ENCODE results near the gene ADCY9.

- TF ChIP-seq, protein P1, sequence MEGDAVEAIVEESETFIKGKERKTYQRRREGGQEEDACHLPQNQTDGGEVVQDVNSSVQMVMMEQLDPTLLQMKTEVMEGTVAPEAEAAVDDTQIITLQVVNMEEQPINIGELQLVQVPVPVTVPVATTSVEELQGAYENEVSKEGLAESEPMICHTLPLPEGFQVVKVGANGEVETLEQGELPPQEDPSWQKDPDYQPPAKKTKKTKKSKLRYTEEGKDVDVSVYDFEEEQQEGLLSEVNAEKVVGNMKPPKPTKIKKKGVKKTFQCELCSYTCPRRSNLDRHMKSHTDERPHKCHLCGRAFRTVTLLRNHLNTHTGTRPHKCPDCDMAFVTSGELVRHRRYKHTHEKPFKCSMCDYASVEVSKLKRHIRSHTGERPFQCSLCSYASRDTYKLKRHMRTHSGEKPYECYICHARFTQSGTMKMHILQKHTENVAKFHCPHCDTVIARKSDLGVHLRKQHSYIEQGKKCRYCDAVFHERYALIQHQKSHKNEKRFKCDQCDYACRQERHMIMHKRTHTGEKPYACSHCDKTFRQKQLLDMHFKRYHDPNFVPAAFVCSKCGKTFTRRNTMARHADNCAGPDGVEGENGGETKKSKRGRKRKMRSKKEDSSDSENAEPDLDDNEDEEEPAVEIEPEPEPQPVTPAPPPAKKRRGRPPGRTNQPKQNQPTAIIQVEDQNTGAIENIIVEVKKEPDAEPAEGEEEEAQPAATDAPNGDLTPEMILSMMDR (IDR thresholded peaks at IDR 0.05; ENCODE audit: insufficient read depth, low read length, poor library complexity, severe bottlenecking) = no peak
- no peak for TF ChIP-seq EZH2phosphoT487 (conservative IDR thresholded peaks at IDR 0.05; ENCODE audit: low read length)
Measured at GRCh38 chr16:3957344-3957980, 158.8 kb downstream of the ADCY9 start.

All from SU-DHL-6 (cell line).